ENCODE measurements around the gene SLC47A2. TPM values are rescaled to one million over a fixed set of nuclear protein-coding genes. Genes with fewer than 3 reads are reported as not detected.

SLC47A2 gene
- total RNA-seq, 2 donors from 2014 or later = 0.16 to 0.25 TPM

DNA sequence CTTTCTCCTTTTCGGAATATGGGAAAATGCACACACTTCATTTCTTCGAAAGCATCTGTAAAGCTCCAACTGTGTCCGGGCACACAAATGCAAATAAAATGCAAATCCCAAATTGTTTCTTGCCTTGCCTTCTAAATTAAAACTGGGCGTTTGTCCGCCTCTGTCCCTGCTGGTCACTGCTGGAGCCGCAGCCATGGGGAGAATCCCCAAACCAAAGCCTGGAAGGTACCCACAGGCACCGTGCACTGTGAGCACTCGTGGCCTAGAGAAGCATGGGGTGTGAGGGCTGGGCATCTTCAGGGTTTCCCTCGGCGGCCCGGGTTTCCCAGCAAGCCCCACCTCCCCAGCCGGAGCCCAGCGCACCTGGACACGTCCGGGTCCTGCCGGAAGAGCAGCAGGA, 2.9 kb downstream of the SLC47A2 start:
- Histone ChIP-seq H3K36me3 (no peaks in the 10 kb centered on the region), H3K27me3 (no peaks in the 10 kb centered on the region), H3K27ac (no peak overlapping the region), H3K9ac (ENCODE audit: low read depth in 2 of 2, low read length in 2 of 2) (no peak overlapping the region), H3K9me3 (no peaks in the 10 kb centered on the region), H3K4me1 (no peaks in the 10 kb centered on the region), H3K4me3 (no peak overlapping the region)
- TF ChIP-seq, protein P1, sequence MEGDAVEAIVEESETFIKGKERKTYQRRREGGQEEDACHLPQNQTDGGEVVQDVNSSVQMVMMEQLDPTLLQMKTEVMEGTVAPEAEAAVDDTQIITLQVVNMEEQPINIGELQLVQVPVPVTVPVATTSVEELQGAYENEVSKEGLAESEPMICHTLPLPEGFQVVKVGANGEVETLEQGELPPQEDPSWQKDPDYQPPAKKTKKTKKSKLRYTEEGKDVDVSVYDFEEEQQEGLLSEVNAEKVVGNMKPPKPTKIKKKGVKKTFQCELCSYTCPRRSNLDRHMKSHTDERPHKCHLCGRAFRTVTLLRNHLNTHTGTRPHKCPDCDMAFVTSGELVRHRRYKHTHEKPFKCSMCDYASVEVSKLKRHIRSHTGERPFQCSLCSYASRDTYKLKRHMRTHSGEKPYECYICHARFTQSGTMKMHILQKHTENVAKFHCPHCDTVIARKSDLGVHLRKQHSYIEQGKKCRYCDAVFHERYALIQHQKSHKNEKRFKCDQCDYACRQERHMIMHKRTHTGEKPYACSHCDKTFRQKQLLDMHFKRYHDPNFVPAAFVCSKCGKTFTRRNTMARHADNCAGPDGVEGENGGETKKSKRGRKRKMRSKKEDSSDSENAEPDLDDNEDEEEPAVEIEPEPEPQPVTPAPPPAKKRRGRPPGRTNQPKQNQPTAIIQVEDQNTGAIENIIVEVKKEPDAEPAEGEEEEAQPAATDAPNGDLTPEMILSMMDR (IDR thresholded peaks at IDR 0.05) = no peak
- DNase-seq = no peak
- intact Hi-C loops (cut with DNase I) = no loop called here

- H3K27me3 ChIP-seq = no peaks in the 10 kb centered on the region
- H3K4me3 ChIP-seq = no peak overlapping the region
- no peaks in the 10 kb centered on the region for H3K36me3 ChIP-seq
- H3K27ac ChIP-seq = no peak overlapping the region
- H3K9me3 ChIP-seq = no peaks in the 10 kb centered on the region
- intact Hi-C loops (cut with DNase I) = no loop called here
- TF ChIP-seq, protein P1 (IDR thresholded peaks at IDR 0.05) = no peak
- H3K9ac ChIP-seq (ENCODE audit: low read depth in 2 of 2, low read length in 2 of 2) = no peak overlapping the region
- peak; percentile 5 for DNase-seq
- H3K4me1 ChIP-seq = no peaks in the 10 kb centered on the region
Observed at GRCh38 chr17:19712436-19713004, 3.9 kb downstream of the SLC47A2 start.

DNA sequence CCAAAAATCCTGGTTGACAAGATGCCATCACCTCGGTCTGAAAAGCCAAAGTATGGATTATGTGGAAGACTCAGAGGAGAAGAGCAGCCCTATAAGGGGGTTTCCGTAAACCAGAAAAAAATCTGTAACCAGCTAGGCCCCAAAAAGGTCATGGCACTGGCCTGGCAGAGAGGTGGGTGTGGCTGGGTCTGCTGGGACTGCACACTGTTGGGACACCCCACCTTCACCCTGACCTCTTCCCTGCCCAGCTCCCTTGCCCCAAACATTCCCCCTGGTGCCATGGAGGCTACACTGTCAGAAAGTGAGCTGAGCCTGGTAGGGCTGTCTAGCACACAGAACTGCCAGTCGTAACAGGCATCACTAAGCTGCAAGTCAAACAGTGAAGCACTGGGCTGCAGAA, 6.5 kb downstream of the SLC47A2 start:
- intact Hi-C loops (cut with DNase I) = no loop called here
- DNase-seq = no peak
- H3K4me1 ChIP-seq = no peaks in the 10 kb centered on the region

DNA sequence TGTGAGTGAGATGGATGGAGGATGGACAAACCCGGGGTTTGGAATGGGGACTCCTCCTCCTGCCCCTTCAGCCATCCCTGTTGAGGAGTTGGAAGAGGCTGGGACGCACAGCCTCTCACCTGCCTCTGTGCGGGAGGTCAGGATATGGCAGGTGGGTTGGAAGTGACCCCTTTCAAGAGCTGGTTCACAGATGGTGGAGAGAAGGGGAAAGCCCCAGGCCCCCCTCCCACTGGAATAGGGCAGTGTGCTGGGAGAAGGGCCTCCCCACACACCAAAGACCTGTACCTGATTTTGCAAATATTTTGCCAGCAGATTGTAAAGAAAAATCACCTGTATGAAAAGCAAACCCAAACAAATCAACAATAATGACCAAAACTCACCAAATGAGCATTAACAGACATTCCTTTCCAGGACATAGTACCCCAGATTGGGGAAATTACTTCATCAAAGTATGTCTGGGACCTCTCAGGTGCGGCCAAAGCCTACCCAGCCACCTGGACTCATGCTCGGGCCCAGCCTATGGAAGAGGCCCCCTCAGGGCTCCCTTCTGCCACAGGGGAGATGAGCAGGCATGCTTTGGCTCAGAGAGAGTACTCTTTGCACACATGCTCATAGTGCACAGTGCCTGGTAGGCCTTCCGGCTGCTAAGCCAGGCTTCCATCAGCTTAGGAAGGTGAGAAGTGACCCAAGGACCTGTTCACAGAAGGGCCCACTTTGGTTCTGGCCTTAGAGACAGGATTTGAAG, 7.8 kb downstream of the SLC47A2 start:
- H3K36me3 ChIP-seq = no peaks in the 10 kb centered on the region
- TF ChIP-seq, protein P1 (IDR thresholded peaks at IDR 0.05) = no peak
- intact Hi-C loops (cut with DNase I) = no loop called here

More for the DNA sequence above, 6.5 kb downstream of the SLC47A2 start:
- Histone ChIP-seq H3K27me3 (no peaks in the 10 kb centered on the region), H3K4me3 (no peak overlapping the region), H3K9me3 (no peaks in the 10 kb centered on the region), H3K9ac (ENCODE audit: low read depth in 2 of 2, low read length in 2 of 2) (no peak overlapping the region), H3K36me3 (no peaks in the 10 kb centered on the region), H3K27ac (no peak overlapping the region)
- TF ChIP-seq, protein P1 (IDR thresholded peaks at IDR 0.05) = no peak

DNA sequence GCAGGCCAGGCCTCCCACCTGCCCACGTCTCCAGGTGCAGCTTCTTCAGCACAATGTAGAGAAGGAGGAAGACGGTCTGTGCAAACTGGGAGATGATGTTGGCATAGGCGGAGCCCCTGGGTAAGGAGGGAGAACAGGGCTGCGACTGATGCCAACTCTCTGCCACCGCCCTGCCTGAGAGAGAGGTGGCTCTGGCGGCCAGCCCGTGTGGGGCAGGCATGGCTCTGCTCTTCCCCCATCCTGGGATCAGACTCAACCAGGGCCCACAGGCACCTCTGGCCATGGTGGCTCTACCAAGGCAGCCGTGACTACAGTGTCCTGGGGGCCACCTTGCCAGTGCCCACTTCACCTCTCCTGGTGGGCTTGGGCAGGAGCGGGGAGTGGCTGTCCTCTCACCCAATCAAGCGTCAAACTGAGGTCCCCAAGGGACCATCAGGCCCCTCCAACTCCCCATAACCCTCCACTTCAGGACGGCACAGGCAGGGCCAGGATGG, 8.6 kb downstream of the SLC47A2 start:
- Histone ChIP-seq H3K9me3 (no peaks in the 10 kb centered on the region), H3K4me1 (no peaks in the 10 kb centered on the region), H3K27ac (no peak overlapping the region), H3K9ac (ENCODE audit: low read depth in 2 of 2, low read length in 2 of 2) (no peak overlapping the region), H3K27me3 (no peaks in the 10 kb centered on the region), H3K36me3 (no peaks in the 10 kb centered on the region), H3K4me3 (no peak overlapping the region)
- TF ChIP-seq, protein P1 (IDR thresholded peaks at IDR 0.05) = no peak
- DNase-seq = no peak
- intact Hi-C loops (cut with DNase I) = no loop called here

More for the DNA sequence above, 7.8 kb downstream of the SLC47A2 start:
- H3K9me3 ChIP-seq = no peaks in the 10 kb centered on the region
- no peak overlapping the region for H3K27ac ChIP-seq
- no peak overlapping the region for H3K4me3 ChIP-seq
- no peaks in the 10 kb centered on the region for H3K27me3 ChIP-seq
- H3K4me1 ChIP-seq = no peaks in the 10 kb centered on the region
- no peak for DNase-seq
- H3K9ac ChIP-seq (ENCODE audit: low read depth in 2 of 2, low read length in 2 of 2) = no peak overlapping the region

All from colonic mucosa (tissue), 4 donors.